ENCODE measurements around the gene AGBL4. TPM values are rescaled to one million over a fixed set of nuclear protein-coding genes. Genes with fewer than 3 reads are reported as not detected.

The AGBL4 gene
- polyA plus RNA-seq, 1 experiment, result not detected

- Histone ChIP-seq H3K9me3 (ENCODE audit: control insufficient read depth, insufficient read depth, low read length) (no peaks in the 10 kb centered on the region), H3K27ac (ENCODE audit: low read depth, low read length) (no peak overlapping the region), H3K27me3 (ENCODE audit: control insufficient read depth, insufficient read depth, low read length) (no peaks in the 10 kb centered on the region), H3K4me3 (ENCODE audit: low read depth, low read length) (no peak overlapping the region)
- no peak for DNase-seq (ENCODE audit: low read depth, low spot score)
- TF ChIP-seq CTCF (IDR thresholded peaks at IDR 0.05; ENCODE audit: low read depth, low read length), result no peak
- CTCF ChIA-PET, result interaction anchor here (1.4 kb wide), 1 partner anchor 1714 kb away, joined by 4 read pairs; no protein-coding TSS in a partner anchor
- POLR2A ChIA-PET, result no interaction called here
Observed at GRCh38 chr1:48619539-48619938, 1404.2 kb downstream of the AGBL4 start.

- Histone ChIP-seq H3K9me3 (ENCODE audit: control insufficient read depth, insufficient read depth, low read length) (no peaks in the 10 kb centered on the region), H3K4me3 (ENCODE audit: low read depth, low read length) (no peak overlapping the region), H3K27ac (ENCODE audit: low read depth, low read length) (no peak overlapping the region), H3K27me3 (ENCODE audit: control insufficient read depth, insufficient read depth, low read length) (no peaks in the 10 kb centered on the region)
- POLR2A ChIA-PET, result no interaction called here
- no peak for DNase-seq (ENCODE audit: low read depth, low spot score)
- TF ChIP-seq CTCF (IDR thresholded peaks at IDR 0.05; ENCODE audit: low read depth, low read length), result no peak
- CTCF ChIA-PET, result no interaction called here
Observed at GRCh38 chr1:48617252-48617651, 1406.5 kb downstream of the AGBL4 start.

GRCh38 chr1:48616710-48617109 lies 1407.0 kb downstream of the AGBL4 start:
- H3K27me3 ChIP-seq (ENCODE audit: control insufficient read depth, insufficient read depth, low read length), result no peaks in the 10 kb centered on the region
- POLR2A ChIA-PET, result no interaction called here
- TF ChIP-seq CTCF (IDR thresholded peaks at IDR 0.05; ENCODE audit: low read depth, low read length), result no peak
- H3K9me3 ChIP-seq (ENCODE audit: control insufficient read depth, insufficient read depth, low read length), result no peaks in the 10 kb centered on the region
- H3K27ac ChIP-seq (ENCODE audit: low read depth, low read length), result no peak overlapping the region
- H3K4me3 ChIP-seq (ENCODE audit: low read depth, low read length), result no peak overlapping the region
- no peak for DNase-seq (ENCODE audit: low read depth, low spot score)
- CTCF ChIA-PET, result no interaction called here

GRCh38 chr1:48611841-48612240 lies 1411.9 kb downstream of the AGBL4 start:
- CTCF ChIA-PET, result no interaction called here
- Histone ChIP-seq H3K9me3 (ENCODE audit: control insufficient read depth, insufficient read depth, low read length) (no peaks in the 10 kb centered on the region), H3K4me3 (ENCODE audit: low read depth, low read length) (no peak overlapping the region), H3K27me3 (ENCODE audit: control insufficient read depth, insufficient read depth, low read length) (no peaks in the 10 kb centered on the region), H3K27ac (ENCODE audit: low read depth, low read length) (no peak overlapping the region)
- DNase-seq (ENCODE audit: low read depth, low spot score), result no peak
- no peak for TF ChIP-seq CTCF (IDR thresholded peaks at IDR 0.05; ENCODE audit: low read depth, low read length)
- POLR2A ChIA-PET, result no interaction called here

GRCh38 chr1:48610628-48611542 lies 1412.9 kb downstream of the AGBL4 start:
- no peaks in the 10 kb centered on the region for H3K27me3 ChIP-seq (ENCODE audit: control insufficient read depth, insufficient read depth, low read length)
- ChIA-PET CTCF (interaction anchor here (0.6 kb wide), 1 partner anchor 614 kb away, joined by 3 read pairs; no protein-coding TSS in a partner anchor), POLR2A (no interaction called here)
- H3K27ac ChIP-seq (ENCODE audit: low read depth, low read length), result no peak overlapping the region
- no peak for TF ChIP-seq CTCF (IDR thresholded peaks at IDR 0.05; ENCODE audit: low read depth, low read length)
- no peak for DNase-seq (ENCODE audit: low read depth, low spot score)
- H3K9me3 ChIP-seq (ENCODE audit: control insufficient read depth, insufficient read depth, low read length), result no peaks in the 10 kb centered on the region
- H3K4me3 ChIP-seq (ENCODE audit: low read depth, low read length), result no peak overlapping the region

Data from AG04450 (cell line).